Panc1 (cell line): ENCODE data around the gene KIF1A. TPM values are rescaled to one million over a fixed set of nuclear protein-coding genes. Genes with fewer than 3 reads are reported as not detected.

Source experiments
- ATAC-seq: fragments of 200-7000 bp; cut with Tn5 transposase; 2 replicates; pipeline ENCODE4 v1.9.1; 2020; ENCODE audit warnings: mild to moderate bottlenecking, moderate library complexity
- BruUV-seq: library from RNA; stranded (reverse); fragments of 400-500 nt; replicated peaks from 2 replicates; lab custom pipeline; 2021; lab: Mats Ljungman, UMichigan
- CTCF ChIA-PET: fragments of 300-600 bp; sonication (Branson Sonifier 250); formaldehyde crosslinking; loops from one replicate; lab custom pipeline; 2022; ENCODE audit warnings: antibody characterized with exemption; lab: Charles Lee
- POLR2A ChIA-PET: fragments of 300-600 bp; sonication (Branson Sonifier 250); formaldehyde crosslinking; loops from one replicate; lab custom pipeline; 2022; ENCODE audit warnings: antibody characterized with exemption; lab: Charles Lee
- DNase-seq: peaks from one replicate; pipeline ENCODE4 v3.0.0-alpha.2; 2010; ENCODE audit warnings: low read depth, low spot score
- H3K27ac ChIP-seq: 2 replicates; pipeline ENCODE4 v1.5.1; 2011; ENCODE audit warnings: mild to moderate bottlenecking, low read length, inconsistent platforms
- H3K27me3 ChIP-seq: fragments of 200-500 bp; sonication (Bioruptor generic); 2 replicates; pipeline ENCODE4 v1.6.0; 2014; ENCODE audit warnings: low read length, inconsistent platforms; ENCODE audit not compliant: control insufficient read depth, insufficient read depth
- H3K36me3 ChIP-seq: fragments of 200-500 bp; sonication (Bioruptor generic); 2 replicates; pipeline ENCODE4 v1.5.1; 2014; ENCODE audit warnings: inconsistent platforms, mild to moderate bottlenecking, low read length, moderate library complexity; ENCODE audit not compliant: control insufficient read depth, insufficient read depth
- H3K4me1 ChIP-seq: 2 replicates; pipeline ENCODE4 v1.5.1; 2011; ENCODE audit warnings: inconsistent platforms, mild to moderate bottlenecking, low read length, moderate library complexity; ENCODE audit not compliant: control insufficient read depth, insufficient read depth
- H3K4me3 ChIP-seq, 2 experiments: 2 replicates each; pipeline ENCODE4 v1.5.1; 2011 to 2012; ENCODE audit warnings: low read depth in 2 of 2, low read length in 2 of 2, mild to moderate bottlenecking in 2 of 2, inconsistent platforms in 1 of 2, moderate library complexity in 1 of 2
- H3K9me3 ChIP-seq: fragments of 200-500 bp; sonication (Bioruptor generic); 2 replicates; pipeline ENCODE4 v1.5.1; 2014; ENCODE audit warnings: low read depth, mild to moderate bottlenecking, inconsistent platforms, low read length, moderate library complexity; ENCODE audit not compliant: control insufficient read depth, insufficient read depth
- CTCF ChIP-seq: fragments of 450-650 bp; IDR thresholded peaks from 2 replicates; pipeline ENCODE4 v1.5.1; 2017; ENCODE audit warnings: mild to moderate bottlenecking
- POLR2AphosphoS5 ChIP-seq: IDR thresholded peaks from 2 replicates; pipeline ENCODE4 v1.6.1; 2012; ENCODE audit warnings: mild to moderate bottlenecking, low read depth, low read length, moderate library complexity
- SIN3A ChIP-seq: IDR thresholded peaks from 2 replicates; pipeline ENCODE4 v1.6.1; 2012; ENCODE audit warnings: low read depth, mild to moderate bottlenecking, low read length, moderate library complexity, borderline replicate concordance; ENCODE audit not compliant: insufficient read depth
- TCF7L2 ChIP-seq: IDR thresholded peaks from 2 replicates; pipeline ENCODE4 v1.6.1; 2011; ENCODE audit warnings: mild to moderate bottlenecking, low read depth, low read length, inconsistent platforms
- in situ Hi-C: cut with HindIII; loops from 2 replicates; pipeline ENCODE4 v1.10.0; 2016; ENCODE audit warnings: low sequenced_read_pairs, low pct_unique_long_range_greater_than_20kb
- intact Hi-C: fragments of 100-400 bp; cut with micrococcal nuclease; formaldehyde crosslinking; loops from one replicate; pipeline ENCODE4 v1.10.0; 2022; ENCODE audit not compliant: unreplicated experiment
- total RNA-seq: library from RNA; stranded (reverse); gene quantifications from one replicate; pipeline ENCODE4 v1.2.1, GENCODE V29; 2021; ENCODE audit not compliant: unreplicated experiment
- TF ChIP-seq, protein P1 (sequence below), 2 experiments: IDR thresholded peaks; 2 replicates each; pipeline ENCODE4 v1.6.1; 2011 to 2012; ENCODE audit warnings: low read depth in 2 of 2, control low read depth in 1 of 2, low read length in 1 of 2, mild to moderate bottlenecking in 1 of 2, moderate library complexity in 1 of 2; ENCODE audit not compliant: insufficient read depth in 1 of 2

Gene KIF1A
- total RNA-seq, 1 experiment from 2014 or later = 132 TPM

GRCh38 chr2:240865391-240865790, 45.4 kb upstream of the KIF1A start:
- Histone ChIP-seq H3K27ac (no peak overlapping the region), H3K4me1 (no peaks in the 10 kb centered on the region), H3K36me3 (no peaks in the 10 kb centered on the region), H3K4me3 (no peak overlapping the region), H3K27me3 (no peaks in the 10 kb centered on the region; the same call in 1 of the 2 replicates), H3K9me3 (no peaks in the 10 kb centered on the region)
- ChIA-PET POLR2A (no interaction called here), CTCF (no interaction called here)
- ATAC-seq (no peak), DNase-seq (no peak)
- TF ChIP-seq, protein P1, sequence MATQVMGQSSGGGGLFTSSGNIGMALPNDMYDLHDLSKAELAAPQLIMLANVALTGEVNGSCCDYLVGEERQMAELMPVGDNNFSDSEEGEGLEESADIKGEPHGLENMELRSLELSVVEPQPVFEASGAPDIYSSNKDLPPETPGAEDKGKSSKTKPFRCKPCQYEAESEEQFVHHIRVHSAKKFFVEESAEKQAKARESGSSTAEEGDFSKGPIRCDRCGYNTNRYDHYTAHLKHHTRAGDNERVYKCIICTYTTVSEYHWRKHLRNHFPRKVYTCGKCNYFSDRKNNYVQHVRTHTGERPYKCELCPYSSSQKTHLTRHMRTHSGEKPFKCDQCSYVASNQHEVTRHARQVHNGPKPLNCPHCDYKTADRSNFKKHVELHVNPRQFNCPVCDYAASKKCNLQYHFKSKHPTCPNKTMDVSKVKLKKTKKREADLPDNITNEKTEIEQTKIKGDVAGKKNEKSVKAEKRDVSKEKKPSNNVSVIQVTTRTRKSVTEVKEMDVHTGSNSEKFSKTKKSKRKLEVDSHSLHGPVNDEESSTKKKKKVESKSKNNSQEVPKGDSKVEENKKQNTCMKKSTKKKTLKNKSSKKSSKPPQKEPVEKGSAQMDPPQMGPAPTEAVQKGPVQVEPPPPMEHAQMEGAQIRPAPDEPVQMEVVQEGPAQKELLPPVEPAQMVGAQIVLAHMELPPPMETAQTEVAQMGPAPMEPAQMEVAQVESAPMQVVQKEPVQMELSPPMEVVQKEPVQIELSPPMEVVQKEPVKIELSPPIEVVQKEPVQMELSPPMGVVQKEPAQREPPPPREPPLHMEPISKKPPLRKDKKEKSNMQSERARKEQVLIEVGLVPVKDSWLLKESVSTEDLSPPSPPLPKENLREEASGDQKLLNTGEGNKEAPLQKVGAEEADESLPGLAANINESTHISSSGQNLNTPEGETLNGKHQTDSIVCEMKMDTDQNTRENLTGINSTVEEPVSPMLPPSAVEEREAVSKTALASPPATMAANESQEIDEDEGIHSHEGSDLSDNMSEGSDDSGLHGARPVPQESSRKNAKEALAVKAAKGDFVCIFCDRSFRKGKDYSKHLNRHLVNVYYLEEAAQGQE (IDR thresholded peaks at IDR 0.05; ENCODE audit: insufficient read depth in 1 of 2, low read depth in 2 of 2, low read length in 1 of 2) = no peak
- intact Hi-C loops = no loop called here
- in situ Hi-C loops = no loop called here
- no TSS peak for BruUV-seq

DNA sequence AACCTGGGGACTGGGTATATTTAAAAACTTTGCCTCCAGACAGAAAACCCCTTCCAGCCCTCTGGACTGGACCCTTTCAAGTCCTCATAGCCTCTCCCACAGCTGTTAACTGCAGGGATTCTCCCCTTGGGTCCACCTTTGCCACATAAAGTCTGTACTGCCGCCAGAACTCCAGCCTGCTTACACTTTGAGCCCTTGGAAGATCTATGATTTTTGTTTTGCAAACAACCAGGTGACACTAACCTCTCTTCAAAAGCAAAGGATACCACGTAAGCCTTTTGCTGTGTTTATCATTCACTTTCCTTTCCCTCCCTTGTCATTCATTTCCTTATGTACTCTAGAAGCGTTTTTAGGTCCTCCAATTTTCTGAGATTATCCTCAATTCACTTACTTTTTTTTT, 44.5 kb upstream of the KIF1A start:
- no peak for ATAC-seq
- Histone ChIP-seq H3K36me3 (no peaks in the 10 kb centered on the region), H3K4me1 (no peaks in the 10 kb centered on the region), H3K27ac (no peak overlapping the region), H3K27me3 (no peaks in the 10 kb centered on the region; the same call in 1 of the 2 replicates), H3K9me3 (no peaks in the 10 kb centered on the region), H3K4me3 (no peak overlapping the region)
- no peak for DNase-seq
- BruUV-seq = no TSS peak
- ChIA-PET POLR2A (no interaction called here), CTCF (no interaction called here)
- TF ChIP-seq CTCF = no peak
- no peak for TF ChIP-seq POLR2AphosphoS5
- no peak for TF ChIP-seq TCF7L2
- TF ChIP-seq, protein P1 (IDR thresholded peaks at IDR 0.05; ENCODE audit: insufficient read depth in 1 of 2, low read depth in 2 of 2, low read length in 1 of 2) = no peak
- TF ChIP-seq SIN3A = no peak
- in situ Hi-C loops (no loop called here), intact Hi-C loops (no loop called here)
